Activated CD4-positive, alpha-beta T cell treated with anti-CD3 and anti-CD28 coated beads, Interleukin-2, amount 50 U/mL, for 48 hours (primary cell): ENCODE data around the gene THRB.

ENCODE experiments used
- DNase-seq, 2 experiments: peaks; one replicate each; pipeline ENCODE4 v3.0.0-alpha.2; 2020

The THRB gene

DNA sequence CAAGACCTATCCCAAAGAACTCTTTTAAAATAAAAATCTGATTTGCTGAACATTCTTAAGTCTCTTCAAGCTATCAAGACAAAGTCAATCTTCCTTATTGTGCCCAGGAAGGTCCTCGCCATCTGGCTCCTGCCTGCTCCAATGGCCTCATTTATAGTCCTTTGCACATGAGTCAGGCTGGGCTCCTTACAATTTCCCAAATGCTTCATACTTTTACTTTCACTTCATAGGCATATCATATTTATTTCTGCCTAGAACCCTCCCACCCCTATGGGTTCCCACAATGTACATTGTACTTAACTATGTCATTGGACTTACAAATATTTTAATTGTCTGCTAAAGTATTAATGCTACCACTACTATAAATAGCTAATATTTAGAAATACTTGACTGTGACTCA lies 9.1 kb downstream of the THRB start:
- DNase-seq: no peak

GRCh38 chr3:24483873-24484272 lies 10.8 kb downstream of the THRB start:
- DNase-seq: no peak

DNA sequence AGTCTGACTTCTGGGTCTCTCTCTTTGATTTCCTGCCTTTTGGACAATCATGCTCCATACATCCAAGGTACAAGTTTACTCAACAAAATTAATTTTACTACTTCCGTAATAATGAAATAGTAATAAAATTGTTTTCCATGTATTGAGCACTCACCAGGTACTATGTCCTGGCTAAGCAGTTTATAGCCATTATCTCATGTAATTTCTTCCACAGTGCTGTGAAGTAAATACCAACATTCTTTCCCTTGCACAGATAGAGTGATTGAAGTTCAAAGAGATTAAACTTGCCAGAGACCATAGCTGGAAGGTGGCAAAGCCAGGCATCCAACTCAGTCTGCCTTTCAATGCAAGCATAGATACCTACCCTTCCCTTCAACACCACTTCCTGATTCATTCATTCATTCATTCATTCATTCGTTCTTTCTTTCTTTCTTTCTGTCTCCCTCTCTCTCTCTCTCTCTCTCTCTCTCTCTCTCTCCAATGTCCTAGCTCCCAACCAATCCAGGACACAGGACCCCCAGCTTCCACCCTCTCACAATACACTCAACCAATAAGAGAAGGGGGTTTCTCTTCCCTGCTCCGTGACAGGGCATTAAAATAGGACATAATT lies 12.4 kb downstream of the THRB start:
- no peak for DNase-seq

DNA sequence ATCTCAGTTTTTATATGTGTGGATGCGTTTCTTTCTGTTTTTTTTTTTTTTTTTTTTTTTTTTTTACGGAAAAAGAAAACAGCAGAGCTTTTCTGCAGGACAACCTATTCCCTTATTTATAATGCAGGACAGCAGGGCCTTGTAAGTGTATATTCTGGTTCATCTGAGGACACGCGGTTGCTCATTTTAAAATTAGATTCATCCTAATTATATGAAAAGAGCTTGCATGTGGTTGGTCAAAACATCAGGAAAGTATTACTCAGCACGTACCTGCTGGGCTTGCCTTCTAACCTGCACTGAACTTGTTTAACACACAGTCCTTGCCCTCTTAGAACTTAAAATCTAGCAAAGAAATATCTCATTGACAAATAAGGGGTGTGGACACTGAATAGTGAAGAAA lies 13.5 kb downstream of the THRB start:
- no peak for DNase-seq

- no peak for DNase-seq
Measured at GRCh38 chr3:24480497-24480896, 14.2 kb downstream of the THRB start.

DNA sequence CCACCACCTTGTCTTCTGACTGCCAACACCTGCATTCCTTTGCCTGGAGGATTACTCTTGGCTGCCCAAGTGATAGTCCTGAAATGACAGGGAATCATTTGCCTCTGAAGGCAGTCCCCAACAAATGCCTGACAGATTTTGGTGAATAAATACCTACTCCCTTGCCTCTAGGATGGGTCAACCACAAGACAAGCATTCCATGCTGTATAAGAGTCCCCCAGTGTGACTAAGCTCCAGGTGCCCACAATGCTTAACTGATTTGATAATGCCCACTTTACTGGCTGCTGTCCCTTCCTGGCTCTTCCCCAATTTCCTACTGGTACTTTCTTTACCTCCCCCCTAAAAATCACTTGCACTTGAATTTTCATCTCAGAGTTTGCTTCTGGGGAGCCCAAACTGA lies 14.8 kb downstream of the THRB start:
- no peak for DNase-seq

GRCh38 chr3:24476871-24477656 lies 17.6 kb downstream of the THRB start:
- DNase-seq: no peak

DNA sequence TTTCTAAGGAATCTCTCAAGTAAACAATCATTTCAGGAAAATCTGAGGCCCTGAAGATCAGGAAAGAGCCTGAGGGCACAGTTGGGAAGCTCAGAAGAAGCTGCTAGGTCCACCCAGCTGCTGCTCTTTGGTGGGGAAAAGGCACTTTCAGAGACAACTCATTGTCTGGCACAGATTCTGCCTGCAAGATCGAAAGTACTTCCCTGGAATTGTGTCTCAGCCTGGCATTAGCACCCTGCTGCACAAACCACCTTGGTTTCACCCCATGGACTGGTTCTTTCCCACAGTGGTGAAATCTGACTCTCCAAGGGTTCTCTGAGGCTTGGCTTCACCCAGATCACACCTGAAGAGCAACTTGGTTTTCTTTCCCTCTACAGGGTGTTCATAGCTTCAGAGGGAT lies 18.7 kb downstream of the THRB start:
- no peak for DNase-seq

DNA sequence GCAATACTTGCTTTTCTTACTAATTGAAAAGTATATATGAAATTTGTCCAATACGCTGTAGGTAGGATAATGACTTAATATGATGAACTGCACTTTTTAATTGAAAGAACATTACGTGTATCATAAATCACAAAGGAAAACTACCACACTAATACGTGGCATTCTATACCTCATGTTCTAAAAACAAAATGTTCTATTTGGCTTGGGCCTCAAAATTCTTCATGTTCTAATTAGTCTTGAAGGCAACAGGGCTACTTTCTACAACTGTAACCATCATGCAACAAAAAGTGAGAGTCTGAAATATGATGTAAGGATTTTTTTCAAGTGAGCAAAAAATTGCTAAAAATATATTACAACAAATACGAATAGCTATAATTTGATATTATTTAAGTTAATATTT lies 19.8 kb downstream of the THRB start:
- DNase-seq: no peak

GRCh38 chr3:24472358-24472757 lies 22.3 kb downstream of the THRB start:
- DNase-seq: no peak

DNA sequence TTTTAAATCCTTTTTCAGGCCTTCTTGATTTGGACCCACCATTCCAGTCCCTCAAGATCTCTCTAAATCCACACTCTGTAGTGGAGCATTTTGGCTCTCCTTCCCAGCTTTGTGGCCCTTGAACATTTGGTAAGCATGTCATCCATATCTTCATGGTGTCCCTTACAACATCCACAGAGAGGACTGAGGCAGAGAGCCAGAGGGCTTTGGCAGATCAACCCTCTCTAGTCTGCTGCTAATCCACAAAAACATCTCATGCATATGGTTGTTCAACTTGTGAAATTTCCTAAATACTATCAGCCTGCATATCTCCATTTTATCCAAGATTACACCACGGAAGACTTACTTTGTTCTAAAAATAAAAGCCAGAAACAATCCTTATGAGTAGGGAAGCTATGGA lies 23.2 kb downstream of the THRB start:
- no peak for DNase-seq

DNA sequence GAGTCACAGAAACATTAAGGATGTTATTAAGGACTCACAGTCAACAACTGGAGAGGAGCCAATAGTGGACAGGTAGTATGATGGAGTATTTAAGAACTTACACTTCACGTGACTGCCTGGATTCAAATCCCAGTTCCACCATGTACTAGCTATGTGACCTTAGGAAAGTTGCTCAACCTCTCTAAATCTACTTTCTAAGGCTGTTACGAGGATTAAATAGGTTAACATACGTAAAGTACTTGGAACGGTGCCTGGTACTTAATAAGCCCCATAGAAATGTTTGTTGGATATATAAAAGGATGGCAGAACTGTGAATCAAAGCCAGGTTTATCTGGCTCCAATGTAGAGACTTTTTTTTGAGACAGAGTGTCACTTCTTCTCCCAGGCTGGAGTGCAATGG lies 24.4 kb downstream of the THRB start:
- no peak for DNase-seq

DNA sequence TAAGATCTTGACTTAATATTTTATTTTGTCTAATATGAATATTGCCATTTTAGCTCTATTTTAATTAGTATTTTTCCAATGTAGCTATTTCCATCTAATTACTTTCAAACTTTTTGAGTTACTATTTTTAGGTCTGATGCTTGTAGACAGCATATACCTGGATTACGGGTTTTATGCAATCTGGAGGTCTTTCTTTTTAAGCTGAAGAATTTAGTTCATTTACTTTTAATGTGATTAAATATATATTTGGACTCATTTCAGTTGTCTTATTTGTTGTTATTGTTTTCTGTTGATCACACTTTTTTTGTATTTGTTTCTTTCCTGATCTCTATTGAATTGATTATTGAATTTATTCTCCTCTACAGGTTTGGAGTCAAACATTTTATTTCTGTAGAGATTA lies 30.3 kb downstream of the THRB start:
- DNase-seq: no peak

DNA sequence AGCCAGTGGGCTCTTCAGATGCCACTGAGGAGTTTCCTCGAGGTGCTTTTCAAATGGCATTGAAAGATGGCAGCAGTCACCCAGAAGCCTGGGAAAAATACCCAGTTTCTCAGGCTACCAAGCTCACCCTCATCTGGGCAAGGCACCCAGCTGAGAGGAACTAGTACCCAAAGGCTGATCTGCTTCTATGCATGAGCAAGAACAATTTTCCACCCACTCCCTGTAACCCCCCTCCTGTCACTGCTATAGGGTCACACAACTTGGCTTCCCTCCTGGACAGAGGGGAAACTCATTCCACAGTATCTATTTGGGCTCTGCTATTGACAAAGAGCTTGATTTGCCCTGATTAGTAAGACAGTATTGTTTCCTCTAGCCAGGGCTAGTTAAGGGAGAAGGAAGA lies 31.9 kb downstream of the THRB start:
- no peak for DNase-seq

DNA sequence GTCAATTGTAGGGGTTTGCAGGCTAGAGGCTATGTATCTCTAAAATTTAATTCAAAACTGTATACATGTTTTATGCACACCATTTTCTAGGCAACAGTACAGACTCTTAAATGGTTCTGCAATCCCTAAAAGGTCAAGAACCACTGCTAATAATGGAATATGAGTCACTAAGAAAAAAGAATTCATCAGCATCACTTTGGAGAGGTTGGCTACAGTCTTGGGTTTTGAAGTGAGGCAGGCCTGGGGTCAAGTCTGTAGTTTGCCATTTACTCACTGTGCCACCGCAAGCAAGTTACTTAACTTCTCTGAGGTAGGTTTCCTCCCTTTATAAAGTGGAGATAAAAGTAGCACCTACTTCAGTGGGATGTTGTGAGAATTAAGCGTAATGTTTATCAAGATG lies 33.7 kb downstream of the THRB start:
- no peak for DNase-seq

DNA sequence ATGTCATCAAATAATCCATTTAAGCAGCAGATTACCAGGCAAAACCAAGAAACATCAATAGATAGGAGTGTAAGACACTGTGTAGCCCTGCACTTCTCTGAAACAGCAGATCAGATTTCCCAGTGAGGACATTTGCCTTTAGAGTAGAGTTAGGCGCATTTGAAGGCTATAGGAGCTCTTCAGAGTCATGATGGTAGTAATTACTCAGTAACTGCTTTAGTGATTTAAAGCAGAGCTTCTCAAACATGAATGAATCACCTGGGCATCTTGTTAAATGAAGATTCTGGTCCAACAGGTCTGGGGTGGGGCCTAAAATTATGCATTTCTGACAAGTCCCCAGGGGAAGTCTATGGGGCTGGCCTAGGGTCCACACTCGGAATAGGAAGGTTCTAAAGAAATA lies 36.9 kb downstream of the THRB start:
- no peak for DNase-seq

DNA sequence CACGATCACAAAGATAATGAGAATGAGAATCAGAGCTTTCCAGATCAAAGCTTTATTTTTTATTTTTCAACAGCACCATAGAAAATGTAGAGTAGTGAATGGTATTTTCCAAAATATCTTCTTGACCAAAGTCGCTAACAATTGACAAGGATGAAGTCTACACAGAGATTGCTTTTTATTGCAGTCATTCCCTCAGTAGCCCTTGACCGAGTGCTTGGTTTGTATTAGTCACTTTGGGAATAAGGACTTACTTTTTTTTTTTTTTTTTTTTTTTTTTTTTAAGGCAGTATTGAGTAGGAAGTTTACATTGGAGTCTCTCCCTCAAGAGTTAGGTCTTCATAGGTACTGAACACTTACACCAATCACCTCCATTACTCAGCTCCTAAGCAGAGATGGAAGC lies 39.8 kb downstream of the THRB start:
- DNase-seq: no peak

GRCh38 chr3:24454393-24454792 lies 40.3 kb downstream of the THRB start:
- DNase-seq: no peak

GRCh38 chr3:24451461-24452099 lies 43.1 kb downstream of the THRB start:
- no peak for DNase-seq

DNA sequence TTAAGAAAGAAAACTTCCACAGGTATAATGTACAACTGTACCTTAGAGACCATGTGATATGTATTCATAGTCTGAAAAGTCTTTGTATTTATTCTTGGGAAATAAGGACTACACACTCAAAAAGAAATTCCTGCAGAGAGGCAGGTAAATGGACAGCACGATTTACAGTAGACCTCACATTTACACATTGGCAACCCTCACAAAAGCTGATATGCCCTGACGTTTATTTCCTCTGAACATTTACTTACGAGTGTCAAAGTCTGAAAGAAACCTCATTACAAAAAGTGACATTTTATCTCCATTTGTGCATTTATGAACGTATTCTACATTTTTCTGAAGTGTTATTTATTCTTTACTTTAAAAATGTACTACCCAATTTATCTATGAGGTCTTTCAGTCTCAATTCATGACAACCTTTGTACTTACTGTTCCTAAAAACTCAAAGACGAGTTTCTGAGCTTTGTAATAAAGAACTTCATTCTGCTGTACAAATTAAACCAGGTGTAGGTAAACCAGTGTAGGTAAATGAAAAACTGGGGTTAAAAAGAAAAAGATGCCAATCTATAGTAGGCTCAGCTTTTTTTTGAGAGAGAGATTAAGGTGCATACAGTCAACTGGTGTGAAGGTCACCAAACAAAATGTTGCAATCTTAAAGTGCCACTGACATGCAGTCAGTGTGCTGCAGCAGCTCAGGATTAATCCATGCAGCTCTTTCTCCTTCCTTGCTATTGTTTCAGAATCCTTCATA lies 44.3 kb downstream of the THRB start:
- DNase-seq: no peak

DNA sequence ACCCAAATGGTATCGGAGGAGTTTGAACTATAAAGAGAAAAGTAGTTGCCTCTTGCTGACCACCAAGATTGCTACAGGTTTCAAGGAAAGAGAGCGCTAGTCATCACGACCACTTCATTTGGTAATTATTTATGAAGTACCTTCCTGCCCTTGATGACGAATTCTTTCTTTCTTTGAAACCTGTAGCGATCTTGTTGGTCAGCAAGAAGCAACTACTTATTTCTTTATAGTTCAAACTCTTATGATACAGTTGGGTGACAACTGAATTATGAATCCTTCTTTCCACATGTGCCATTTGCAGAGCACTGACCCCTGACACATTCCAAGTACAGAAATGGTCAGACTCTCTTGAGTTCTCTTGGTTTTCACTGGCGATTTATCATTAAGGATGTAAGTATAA lies 46.8 kb downstream of the THRB start:
- DNase-seq: no peak

- DNase-seq: no peak
Measured at GRCh38 chr3:24446032-24446431, 48.6 kb downstream of the THRB start.

DNA sequence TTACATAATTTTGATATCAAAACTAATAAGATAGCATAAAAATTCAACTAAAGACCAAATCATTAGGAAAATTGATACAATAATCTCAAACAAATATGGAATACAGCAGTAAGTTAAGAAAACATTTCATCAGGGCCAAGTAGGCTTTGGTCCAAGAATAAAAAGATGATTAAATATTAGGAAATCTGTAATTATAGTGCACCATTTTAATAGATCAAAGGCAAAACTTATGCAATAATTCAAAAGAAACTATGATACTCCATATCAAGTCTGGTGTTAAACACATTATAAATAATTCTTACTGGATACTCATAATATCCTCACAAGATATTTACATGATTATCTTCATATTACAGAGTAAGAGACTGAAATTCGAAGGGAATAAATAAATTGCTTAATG lies 51.2 kb downstream of the THRB start:
- no peak for DNase-seq
